GM12874 (cell line): ENCODE results near the gene ZNF844.

Source experiments
- CTCF ChIP-seq: IDR thresholded peaks from 2 replicates; pipeline ENCODE4 v1.5.1; 2011; ENCODE audit warnings: low read depth, mild to moderate bottlenecking, control low read depth, low read length, moderate library complexity; ENCODE audit not compliant: insufficient read depth

The ZNF844 gene

DNA sequence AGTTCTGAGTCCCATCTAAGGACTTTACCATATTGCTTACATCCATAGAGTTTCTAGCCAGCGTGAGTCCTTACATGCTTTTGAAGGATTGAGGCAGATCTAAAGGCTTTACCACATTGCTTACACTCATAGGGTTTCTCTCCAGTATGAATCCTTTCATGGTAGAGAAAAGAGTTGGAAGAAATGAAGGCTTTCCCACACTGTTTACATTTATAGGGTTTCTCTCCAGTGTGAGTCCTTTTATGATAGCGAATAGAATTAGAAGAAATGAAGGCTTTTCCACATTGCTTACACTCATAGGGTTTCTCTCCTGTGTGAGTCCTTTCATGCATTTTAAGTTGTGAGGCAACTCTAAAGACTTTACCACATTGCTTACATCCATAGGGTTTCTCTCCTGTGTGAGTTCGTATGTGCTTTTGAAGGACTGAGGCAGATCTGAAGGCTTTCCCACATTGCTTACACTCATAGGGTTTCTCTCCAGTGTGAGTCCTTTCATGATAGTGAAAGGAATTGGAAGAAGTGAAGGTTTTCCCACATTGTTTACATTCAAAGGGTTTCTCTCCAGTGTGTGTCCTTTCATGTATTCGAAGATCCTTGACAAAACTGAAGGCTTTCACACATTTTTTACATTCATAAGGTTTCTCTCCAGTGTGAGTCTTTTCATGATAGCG lies 20.6 kb upstream of the ZNF844 start:
- TF ChIP-seq CTCF = no peak

DNA sequence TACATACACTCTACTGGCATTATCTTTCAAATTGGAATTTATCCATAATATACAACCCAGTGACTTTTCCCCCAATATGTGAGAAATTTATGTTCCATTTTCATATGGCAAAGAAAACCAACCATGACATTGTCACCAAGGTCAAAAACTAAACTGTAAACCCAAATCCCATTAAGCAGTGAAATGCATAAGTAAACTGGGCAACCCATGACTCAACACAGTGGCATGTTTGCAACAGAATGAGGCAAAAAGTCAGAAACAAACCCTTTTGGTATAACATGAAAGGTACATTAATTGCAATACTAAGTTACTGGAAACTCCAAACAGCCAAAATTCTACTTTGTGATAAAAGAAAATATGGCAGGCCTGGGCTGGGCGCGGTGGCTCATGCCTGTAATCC lies 16.7 kb upstream of the ZNF844 start:
- no peak for TF ChIP-seq CTCF

DNA sequence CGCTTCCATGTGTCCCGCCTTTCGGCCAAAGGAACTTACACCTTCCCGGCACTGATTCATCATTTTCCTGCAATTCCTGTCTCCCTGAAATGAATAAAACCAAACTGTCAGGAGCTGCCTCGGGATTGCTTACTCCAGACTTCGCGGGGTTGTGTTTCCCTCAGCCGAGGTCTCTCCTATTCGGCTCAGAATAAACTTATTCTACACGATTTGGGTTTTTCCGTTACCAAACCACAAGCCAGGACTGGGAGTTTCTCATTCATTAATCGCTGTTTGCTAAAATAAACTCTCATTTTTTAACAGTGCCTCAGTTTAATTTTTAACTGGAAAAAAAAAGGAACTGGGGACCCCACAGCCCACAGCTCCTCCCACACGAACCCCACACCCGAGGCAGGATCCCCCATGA lies 12.4 kb upstream of the ZNF844 start:
- no peak for TF ChIP-seq CTCF

DNA sequence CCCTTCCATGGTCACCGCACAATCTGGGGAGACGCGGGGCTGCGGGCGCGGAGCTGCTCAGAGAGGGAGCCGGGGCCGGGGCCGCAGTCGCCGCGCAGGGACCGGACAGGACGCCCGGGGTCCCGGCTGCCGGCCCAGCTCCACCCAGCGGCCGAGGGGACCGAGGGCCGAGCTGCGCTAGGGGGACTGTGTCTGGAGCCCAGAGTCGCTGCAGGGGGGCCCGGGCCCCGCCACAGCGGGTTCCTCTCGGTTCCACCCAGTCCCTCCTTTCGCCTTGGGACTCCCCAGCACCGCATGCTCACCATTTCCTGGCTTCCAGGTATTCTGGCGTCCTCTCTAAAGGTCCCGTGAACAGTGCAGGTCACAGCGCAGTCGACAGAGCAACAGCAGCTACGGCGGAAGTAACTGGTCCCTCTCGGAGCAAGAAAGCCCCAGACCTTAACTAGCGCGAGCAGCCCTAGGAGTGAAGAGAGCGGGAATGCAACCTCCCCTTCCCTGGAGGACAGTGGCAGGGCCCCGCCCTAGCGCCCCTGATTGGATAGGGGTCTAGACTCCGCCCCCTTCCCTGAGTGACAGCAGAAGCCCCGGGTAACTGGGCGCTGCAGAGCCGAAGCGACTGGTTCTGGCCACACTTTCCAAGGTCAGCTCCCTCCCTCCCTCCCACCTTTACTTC lies 11.9 kb upstream of the ZNF844 start, which contains the start of gene ZNF878:
Gene ZNF878, minus strand, starts transcription at position 465 of the 673 bp plus-strand sequence. Its CDS starts 160 bp downstream, at position 305.
- peak; percentile 35 for TF ChIP-seq CTCF

DNA sequence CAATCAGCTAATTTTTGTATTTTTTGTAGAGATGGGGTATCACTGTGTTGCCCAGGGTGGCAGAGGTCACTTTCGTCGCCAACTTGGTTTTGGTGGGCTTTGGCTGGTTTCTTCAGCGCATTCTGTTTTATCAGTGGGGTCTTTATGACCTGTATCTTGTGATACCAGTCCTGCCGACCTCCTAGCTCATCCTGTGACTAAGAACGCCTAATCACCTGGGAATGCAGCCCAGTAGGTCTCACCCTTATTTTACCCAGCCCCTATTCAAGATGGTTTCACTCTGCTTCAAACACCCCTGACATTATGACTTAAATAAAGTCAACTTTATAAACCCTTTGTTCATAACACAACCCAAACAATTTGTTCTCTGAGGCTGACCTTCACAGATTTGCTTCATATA lies 8.7 kb upstream of the ZNF844 start:
- TF ChIP-seq CTCF = no peak

DNA sequence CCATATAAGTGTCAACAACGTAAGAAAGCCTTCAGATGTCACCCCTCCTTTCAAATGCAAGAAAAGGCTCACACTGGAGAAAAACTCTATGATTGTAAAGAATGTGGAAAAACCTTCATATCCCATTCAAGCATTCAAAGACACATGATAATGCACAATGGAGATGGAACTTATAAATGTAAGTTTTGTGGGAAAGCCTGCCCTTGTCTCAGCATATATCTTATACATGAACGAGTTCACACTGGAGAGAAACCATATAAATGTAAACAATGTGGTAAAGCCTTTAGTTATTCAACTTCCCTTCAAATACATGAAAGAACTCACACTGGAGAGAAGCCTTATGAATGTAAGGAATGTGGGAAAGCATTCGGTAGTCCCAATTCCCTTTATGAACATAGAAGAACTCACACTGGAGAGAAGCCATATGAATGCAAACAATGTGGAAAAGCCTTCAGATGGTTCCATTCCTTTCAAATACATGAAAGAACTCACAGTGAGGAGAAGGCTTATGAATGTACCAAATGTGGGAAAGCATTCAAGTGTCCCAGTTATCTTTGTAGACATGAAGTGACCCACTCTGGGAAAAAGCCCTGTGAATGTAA lies 11.1 kb downstream of the ZNF844 start:
- no peak for TF ChIP-seq CTCF

- TF ChIP-seq CTCF = no peak
Observed at GRCh38 chr19:12077375-12077774, 12.8 kb downstream of the ZNF844 start.
